ENCODE data around the gene CADM2. TPM values are rescaled to one million over a fixed set of nuclear protein-coding genes. Genes with fewer than 3 reads are reported as not detected.

The CADM2 gene
- total RNA-seq, 1 experiment from 2014 or later: not detected

- Histone ChIP-seq H3K9me3 (no peaks in the 10 kb centered on the region), H3K4me3 (no peak overlapping the region), H3K36me3 (no peaks in the 10 kb centered on the region), H3K27me3 (no peaks in the 10 kb centered on the region)
- peak; percentile 3 for DNase-seq
Observed at GRCh38 chr3:85576091-85576690, 617.4 kb downstream of the CADM2 start.

GRCh38 chr3:85576697-85577200, 618.0 kb downstream of the CADM2 start:
- no peaks in the 10 kb centered on the region for H3K9me3 ChIP-seq
- H3K4me3 ChIP-seq: no peak overlapping the region
- H3K36me3 ChIP-seq: no peaks in the 10 kb centered on the region
- DNase-seq: no peak
- H3K27me3 ChIP-seq: no peaks in the 10 kb centered on the region

- Histone ChIP-seq H3K4me3 (no peak overlapping the region), H3K36me3 (no peaks in the 10 kb centered on the region), H3K27me3 (no peaks in the 10 kb centered on the region), H3K9me3 (no peaks in the 10 kb centered on the region)
- DNase-seq: no peak
Observed at GRCh38 chr3:85584779-85585356, 626.1 kb downstream of the CADM2 start.

- DNase-seq: no peak
- Histone ChIP-seq H3K27me3 (no peaks in the 10 kb centered on the region), H3K9me3 (no peaks in the 10 kb centered on the region), H3K36me3 (no peaks in the 10 kb centered on the region), H3K4me3 (no peak overlapping the region)
Observed at GRCh38 chr3:85586018-85586417, 627.2 kb downstream of the CADM2 start.

- no peaks in the 10 kb centered on the region for H3K9me3 ChIP-seq
- no peak overlapping the region for H3K4me3 ChIP-seq
- DNase-seq: peak; percentile 4
- H3K36me3 ChIP-seq: no peaks in the 10 kb centered on the region
- no peaks in the 10 kb centered on the region for H3K27me3 ChIP-seq
Observed at GRCh38 chr3:85589145-85589544, 630.4 kb downstream of the CADM2 start.

- DNase-seq: no peak
- Histone ChIP-seq H3K27me3 (no peaks in the 10 kb centered on the region), H3K9me3 (no peaks in the 10 kb centered on the region), H3K4me3 (no peak overlapping the region), H3K36me3 (no peaks in the 10 kb centered on the region)
Observed at GRCh38 chr3:85591451-85591850, 632.7 kb downstream of the CADM2 start.

GRCh38 chr3:85592256-85592655, 633.5 kb downstream of the CADM2 start:
- no peak for DNase-seq
- H3K36me3 ChIP-seq: no peaks in the 10 kb centered on the region
- H3K4me3 ChIP-seq: no peak overlapping the region
- no peaks in the 10 kb centered on the region for H3K27me3 ChIP-seq
- H3K9me3 ChIP-seq: no peaks in the 10 kb centered on the region

- Histone ChIP-seq H3K9me3 (no peaks in the 10 kb centered on the region), H3K36me3 (no peaks in the 10 kb centered on the region), H3K4me3 (no peak overlapping the region), H3K27me3 (no peaks in the 10 kb centered on the region)
- DNase-seq: no peak
Observed at GRCh38 chr3:85594676-85595075, 635.9 kb downstream of the CADM2 start.

- DNase-seq: no peak
- no peak overlapping the region for H3K4me3 ChIP-seq
- H3K36me3 ChIP-seq: no peaks in the 10 kb centered on the region
- H3K9me3 ChIP-seq: no peaks in the 10 kb centered on the region
- H3K27me3 ChIP-seq: no peaks in the 10 kb centered on the region; the same call in 1 of the 2 replicates
Observed at GRCh38 chr3:85603378-85603777, 644.6 kb downstream of the CADM2 start.

GRCh38 chr3:85604641-85605040, 645.9 kb downstream of the CADM2 start:
- no peaks in the 10 kb centered on the region; the same call in 1 of the 2 replicates for H3K27me3 ChIP-seq
- H3K36me3 ChIP-seq: no peaks in the 10 kb centered on the region
- DNase-seq: no peak
- no peaks in the 10 kb centered on the region for H3K9me3 ChIP-seq
- no peak overlapping the region for H3K4me3 ChIP-seq

- no peak for DNase-seq
- no peaks in the 10 kb centered on the region for H3K9me3 ChIP-seq
- H3K36me3 ChIP-seq: no peaks in the 10 kb centered on the region
- no peaks in the 10 kb centered on the region; the same call in 1 of the 2 replicates for H3K27me3 ChIP-seq
- H3K4me3 ChIP-seq: no peak overlapping the region
Observed at GRCh38 chr3:85605066-85605465, 646.3 kb downstream of the CADM2 start.

GRCh38 chr3:85626662-85627061, 667.9 kb downstream of the CADM2 start:
- DNase-seq: no peak
- Histone ChIP-seq H3K27me3 (no peaks in the 10 kb centered on the region), H3K36me3 (no peaks in the 10 kb centered on the region), H3K9me3 (no peaks in the 10 kb centered on the region), H3K4me3 (no peak overlapping the region)

- H3K27me3 ChIP-seq: no peaks in the 10 kb centered on the region
- H3K4me3 ChIP-seq: no peak overlapping the region
- no peak for DNase-seq
- no peaks in the 10 kb centered on the region for H3K36me3 ChIP-seq
- no peaks in the 10 kb centered on the region for H3K9me3 ChIP-seq
Observed at GRCh38 chr3:85627932-85628331, 669.1 kb downstream of the CADM2 start.

- DNase-seq: no peak
- Histone ChIP-seq H3K9me3 (no peaks in the 10 kb centered on the region), H3K36me3 (no peaks in the 10 kb centered on the region)
Observed at GRCh38 chr3:85631070-85631469, 672.3 kb downstream of the CADM2 start.

GRCh38 chr3:85632921-85633320, 674.1 kb downstream of the CADM2 start:
- no peak for DNase-seq
- Histone ChIP-seq H3K36me3 (no peaks in the 10 kb centered on the region), H3K4me3 (no peak overlapping the region), H3K9me3 (no peaks in the 10 kb centered on the region), H3K27me3 (no peaks in the 10 kb centered on the region)

More at GRCh38 chr3:85631070-85631469, 672.3 kb downstream of the CADM2 start:
- no peak overlapping the region for H3K4me3 ChIP-seq
- H3K27me3 ChIP-seq: no peaks in the 10 kb centered on the region

- H3K27me3 ChIP-seq: no peaks in the 10 kb centered on the region
- no peak overlapping the region for H3K4me3 ChIP-seq
- no peaks in the 10 kb centered on the region for H3K9me3 ChIP-seq
- no peak for DNase-seq
- no peaks in the 10 kb centered on the region for H3K36me3 ChIP-seq
Observed at GRCh38 chr3:85652360-85652759, 693.6 kb downstream of the CADM2 start.

- no peaks in the 10 kb centered on the region for H3K27me3 ChIP-seq
- H3K9me3 ChIP-seq: no peaks in the 10 kb centered on the region
- H3K36me3 ChIP-seq: no peaks in the 10 kb centered on the region
- no peak overlapping the region for H3K4me3 ChIP-seq
- no peak for DNase-seq
Observed at GRCh38 chr3:85660451-85660850, 701.7 kb downstream of the CADM2 start.

GRCh38 chr3:85662462-85662861, 703.7 kb downstream of the CADM2 start:
- DNase-seq: no peak
- H3K27me3 ChIP-seq: no peaks in the 10 kb centered on the region
- no peaks in the 10 kb centered on the region for H3K36me3 ChIP-seq
- no peak overlapping the region for H3K4me3 ChIP-seq
- no peaks in the 10 kb centered on the region for H3K9me3 ChIP-seq
